ENCODE data around the gene FAM236B. TPM values are rescaled to one million over a fixed set of nuclear protein-coding genes. Genes with fewer than 3 reads are reported as not detected.
"Not testable (repeated sequence)": the region's sequence is repeated elsewhere in the genome, so short reads cannot be mapped to it uniquely, and the experiment has no call there.

FAM236B gene
- total RNA-seq, 1 donor from 2014 or later, result not detected

DNA sequence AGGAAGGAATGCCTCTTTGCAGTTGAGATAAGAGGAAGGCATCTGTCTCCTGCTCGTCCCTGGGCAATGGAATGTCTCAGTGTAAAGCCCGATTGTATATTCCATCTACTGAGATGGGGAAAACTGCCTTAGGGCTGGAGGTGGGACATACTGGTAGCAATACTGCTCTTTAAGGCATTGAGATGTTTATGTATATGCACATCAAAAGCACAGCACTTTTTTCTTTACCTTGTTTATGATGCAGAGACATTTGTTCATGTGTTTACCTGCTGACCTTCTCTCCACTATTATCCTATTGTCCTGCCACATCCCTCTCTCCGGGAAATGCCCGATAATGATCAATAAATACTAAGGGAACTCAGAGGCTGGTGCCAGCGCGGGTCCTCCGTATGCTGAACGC, 48.8 kb downstream of the FAM236B start:
- H3K4me3 Mint-ChIP-seq; H3K27ac Mint-ChIP-seq; H3K36me3 Mint-ChIP-seq (ENCODE audit: low read depth); intact Hi-C loops (cut with micrococcal nuclease); H3K9me3 Mint-ChIP-seq; DNase-seq; H3K4me1 Mint-ChIP-seq: not testable (repeated sequence)
- peaks cover 14% of the 10 kb centered on the region for H3K27me3 Mint-ChIP-seq

Other genes with a start within 250 kb of the FAM236B start
- 29.2 and 29.9 TPM in 2 replicates for gene HDAC8, start 209.8 kb downstream of the FAM236B start, total RNA-seq
- gene PHKA1, start 68.4 kb downstream of the FAM236B start, total RNA-seq, result 9.2 and 9.9 TPM in 2 replicates
- gene DMRTC1B, start 5.8 kb downstream of the FAM236B start, total RNA-seq, result not detected in 2 replicates
- not detected in 2 replicates for gene FAM236D, start 25.6 kb upstream of the FAM236B start, total RNA-seq
- not detected in 2 replicates for gene FAM236C, start 130.0 kb upstream of the FAM236B start, total RNA-seq
- not detected in 2 replicates for gene FAM236A, start 155.5 kb upstream of the FAM236B start, total RNA-seq
- gene DMRTC1, start 161.2 kb upstream of the FAM236B start, total RNA-seq, result not detected in 2 replicates
- not detected in 2 replicates for gene PABPC1L2B, start 220.3 kb upstream of the FAM236B start, total RNA-seq

Measured in activated CD4-positive, alpha-beta T cell treated with anti-CD3 and anti-CD28 coated beads, Interleukin-2, amount 10 ng/mL, durations not matched to agents 24 days and 14 days (primary cell).